WERI-Rb-1 (cell line): Measurements from ENCODE around the gene PIEZO2.

Source experiments
- DNase-seq: peaks from one replicate; pipeline ENCODE4 v3.0.0-alpha.2; 2020
- H3K27ac ChIP-seq: fragments of 250-450 bp; sonication (Bioruptor Pico); 2 replicates; pipeline ENCODE4 v1.5.1; 2020; ENCODE audit warnings: mild to moderate bottlenecking, moderate library complexity
- H3K27me3 ChIP-seq: fragments of 250-450 bp; sonication (Bioruptor Pico); 2 replicates; pipeline ENCODE4 v1.5.1; 2021; ENCODE audit warnings: mild to moderate bottlenecking, low read depth, moderate library complexity; ENCODE audit not compliant: insufficient read depth, severe bottlenecking
- H3K36me3 ChIP-seq: fragments of 250-450 bp; sonication (Bioruptor Pico); 2 replicates; pipeline ENCODE4 v1.5.1; 2020; ENCODE audit warnings: mild to moderate bottlenecking, moderate library complexity
- H3K4me3 ChIP-seq: 2 replicates; pipeline ENCODE4 v1.5.1; 2011; ENCODE audit warnings: low read depth, mild to moderate bottlenecking, control low read depth, low read length
- H3K9me3 ChIP-seq: fragments of 250-450 bp; sonication (Bioruptor Pico); 2 replicates; pipeline ENCODE4 v1.5.1; 2021; ENCODE audit warnings: mild to moderate bottlenecking, moderate library complexity; ENCODE audit not compliant: severe bottlenecking
- CTCF ChIP-seq: IDR thresholded peaks from 2 replicates; pipeline ENCODE4 v1.5.1; 2011; ENCODE audit warnings: low read depth, mild to moderate bottlenecking, control low read depth, inconsistent platforms, low read length

Gene PIEZO2

DNA sequence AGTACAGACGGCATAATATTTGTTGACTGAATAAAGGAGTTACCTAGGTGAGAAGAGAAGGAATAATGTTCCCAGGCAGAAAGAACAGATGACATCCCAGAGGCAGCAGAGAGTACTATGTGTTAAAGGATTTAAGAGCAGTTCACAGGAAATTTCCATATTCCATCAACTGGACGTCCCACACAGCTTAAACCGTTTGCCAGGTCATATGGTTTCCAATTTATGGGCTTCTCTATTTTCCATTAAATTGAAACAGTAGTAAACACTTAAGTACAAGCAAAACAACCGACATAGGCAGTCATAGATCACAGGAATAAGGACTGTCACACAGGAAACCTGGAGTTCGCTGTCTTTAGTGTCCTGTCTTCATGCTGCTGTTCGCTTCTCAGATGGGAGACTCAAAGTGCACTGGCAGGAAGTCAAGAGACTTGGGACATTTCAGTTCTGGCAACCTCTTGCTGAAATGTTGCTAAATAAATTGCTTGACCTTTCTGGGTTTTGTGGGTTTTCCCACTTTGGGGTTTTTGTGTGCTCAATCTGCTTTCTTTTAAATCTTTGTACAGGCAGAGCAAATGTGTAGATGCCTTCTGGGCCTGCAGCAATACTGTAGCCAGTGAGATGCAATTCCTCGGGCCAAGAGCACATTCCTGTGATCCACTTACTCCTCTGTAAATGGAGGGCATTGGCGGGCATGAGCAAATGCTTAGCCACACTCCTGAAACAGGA, 5.8 kb upstream of the PIEZO2 start:
- peaks cover 24% of the 10 kb centered on the region for H3K27me3 ChIP-seq
- H3K36me3 ChIP-seq: no peaks in the 10 kb centered on the region
- H3K27ac ChIP-seq: no peak overlapping the region
- no peaks in the 10 kb centered on the region for H3K9me3 ChIP-seq
- TF ChIP-seq CTCF: no peak
- H3K4me3 ChIP-seq: no peak overlapping the region
- DNase-seq: no peak

DNA sequence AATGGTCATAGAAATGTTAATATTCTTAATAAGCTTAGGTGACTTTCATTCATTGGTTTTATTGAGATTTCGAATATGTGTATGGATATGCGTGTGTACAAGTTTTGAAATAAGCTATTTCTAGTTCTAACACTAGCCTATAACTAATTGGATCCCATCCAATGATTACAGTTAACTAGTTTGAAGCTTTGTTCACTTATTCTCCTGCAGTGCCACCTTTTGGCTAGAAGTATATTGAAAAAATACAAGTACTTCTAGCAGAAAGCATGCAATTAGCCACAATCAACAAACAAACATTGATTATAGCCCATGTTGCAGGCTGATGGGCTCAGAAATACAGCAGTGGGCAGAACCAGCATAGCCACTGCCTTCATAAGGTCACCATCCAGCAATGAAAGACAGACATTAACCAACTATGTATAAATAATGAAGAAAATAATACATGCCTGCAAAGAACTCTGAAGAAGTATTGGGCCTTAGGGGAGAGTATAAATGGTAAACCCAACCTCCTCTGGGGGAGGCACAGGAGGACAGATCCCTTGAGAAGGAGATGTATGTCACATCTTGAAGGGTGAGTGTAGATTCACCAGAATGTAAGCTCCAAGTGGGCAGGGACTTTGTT, 5.1 kb upstream of the PIEZO2 start:
- 0 out of 2 replicates have a peak, but pooled peaks have one; percentile 1 for TF ChIP-seq CTCF
- peaks cover 31% of the 10 kb centered on the region for H3K27me3 ChIP-seq
- H3K4me3 ChIP-seq: no peak overlapping the region
- H3K36me3 ChIP-seq: no peaks in the 10 kb centered on the region
- DNase-seq: no peak
- no peak overlapping the region for H3K27ac ChIP-seq
- no peaks in the 10 kb centered on the region for H3K9me3 ChIP-seq

GRCh38 chr18:11153097-11153496, 3.7 kb upstream of the PIEZO2 start:
- H3K36me3 ChIP-seq: no peaks in the 10 kb centered on the region
- no peaks in the 10 kb centered on the region for H3K9me3 ChIP-seq
- DNase-seq: no peak
- no peak overlapping the region for H3K4me3 ChIP-seq
- no peak overlapping the region for H3K27ac ChIP-seq
- TF ChIP-seq CTCF: no peak
- H3K27me3 ChIP-seq: peaks cover 40% of the 10 kb centered on the region

DNA sequence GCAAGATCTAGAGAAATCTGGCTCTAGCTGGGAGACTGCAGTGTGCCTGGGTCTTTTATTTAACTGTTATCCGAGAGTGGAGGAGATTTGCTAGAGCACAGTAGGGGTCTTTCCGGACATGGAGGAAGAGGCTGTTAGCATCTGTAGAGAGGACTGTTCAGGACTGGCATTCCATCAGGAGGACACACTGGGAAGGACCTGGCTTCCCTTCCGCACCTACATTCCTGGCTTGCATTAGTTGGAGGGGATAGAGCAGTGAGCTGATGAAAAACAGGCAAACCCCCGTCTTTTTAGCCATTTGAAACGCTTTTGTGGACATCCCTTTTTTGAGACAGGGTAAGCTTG, 874 bp upstream of the PIEZO2 start:
- no peak overlapping the region for H3K4me3 ChIP-seq
- H3K36me3 ChIP-seq: no peaks in the 10 kb centered on the region
- DNase-seq: no peak
- H3K27me3 ChIP-seq: peaks cover 40% of the 10 kb centered on the region
- no peak overlapping the region for H3K27ac ChIP-seq
- no peak for TF ChIP-seq CTCF
- H3K9me3 ChIP-seq: no peaks in the 10 kb centered on the region

GRCh38 chr18:11148680-11149440, 509 bp downstream of the PIEZO2 start:
- Histone ChIP-seq H3K27ac (no peak overlapping the region), H3K9me3 (no peaks in the 10 kb centered on the region), H3K27me3 (peaks cover 32% of the 10 kb centered on the region), H3K36me3 (no peaks in the 10 kb centered on the region), H3K4me3 (peak overlapping the region; percentile 44)
- TF ChIP-seq CTCF: no peak
- no peak for DNase-seq
